OCI-M1 (cell line): ENCODE results near the gene MC2R.

Experiments used
- DNase-seq: peaks from one replicate; lab custom pipeline; 2025; lab: John Stamatoyannopoulos, UW

MC2R gene

GRCh38 chr18:13915391-13915790 is at the start of gene MC2R:
Gene MC2R (minus strand): TSS chr18:13915536. CDS start chr18:13885518, 30,018 bp downstream.
- no peak for DNase-seq

GRCh38 chr18:13945811-13946210 is 30.5 kb upstream of the MC2R start:
- no peak for DNase-seq

GRCh38 chr18:13943338-13943737 is 28.0 kb upstream of the MC2R start:
- no peak for DNase-seq

GRCh38 chr18:13940326-13940725 is 25.0 kb upstream of the MC2R start:
- no peak for DNase-seq

GRCh38 chr18:13934676-13935075 is 19.3 kb upstream of the MC2R start:
- no peak for DNase-seq

- no peak for DNase-seq
Measured at GRCh38 chr18:13934058-13934457, 18.7 kb upstream of the MC2R start.

- no peak for DNase-seq
Measured at GRCh38 chr18:13932285-13933025, 17.1 kb upstream of the MC2R start.

GRCh38 chr18:13930964-13931363 is 15.6 kb upstream of the MC2R start:
- DNase-seq = no peak

GRCh38 chr18:13923221-13923620 is 7.9 kb upstream of the MC2R start:
- no peak for DNase-seq

GRCh38 chr18:13918898-13919297 is 3.6 kb upstream of the MC2R start:
- no peak for DNase-seq

GRCh38 chr18:13917401-13917800 is 2.1 kb upstream of the MC2R start:
- no peak for DNase-seq

GRCh38 chr18:13916559-13916958 is 1.2 kb upstream of the MC2R start:
- no peak for DNase-seq

GRCh38 chr18:13915995-13916431 is 677 bp upstream of the MC2R start:
- no peak for DNase-seq

GRCh38 chr18:13914756-13915155 is 580 bp downstream of the MC2R start:
- DNase-seq = no peak

GRCh38 chr18:13914170-13914569 is 1.2 kb downstream of the MC2R start:
- no peak for DNase-seq

- no peak for DNase-seq
Measured at GRCh38 chr18:13913205-13913604, 2.1 kb downstream of the MC2R start.

- DNase-seq = no peak
Measured at GRCh38 chr18:13912601-13913000, 2.7 kb downstream of the MC2R start.

GRCh38 chr18:13910986-13911385 is 4.3 kb downstream of the MC2R start:
- DNase-seq = no peak

GRCh38 chr18:13910501-13910900 is 4.8 kb downstream of the MC2R start:
- no peak for DNase-seq

- no peak for DNase-seq
Measured at GRCh38 chr18:13909141-13909940, 6.0 kb downstream of the MC2R start.

GRCh38 chr18:13900633-13901032 is 14.7 kb downstream of the MC2R start:
- no peak for DNase-seq

- DNase-seq = no peak
Measured at GRCh38 chr18:13895505-13896033, 19.8 kb downstream of the MC2R start.

- DNase-seq = no peak
Measured at GRCh38 chr18:13894531-13894930, 20.8 kb downstream of the MC2R start.
